ENCODE measurements around the gene SLC4A8. TPM values are rescaled to one million over a fixed set of nuclear protein-coding genes. Genes with fewer than 3 reads are reported as not detected.
A peak's percentile ranks its signal among the peaks of the same experiment; 100 is the strongest.

Gene SLC4A8
- total and polyA plus RNA-seq, 12 donors = 3.0 to 27.0 (median 11.6) TPM

DNA sequence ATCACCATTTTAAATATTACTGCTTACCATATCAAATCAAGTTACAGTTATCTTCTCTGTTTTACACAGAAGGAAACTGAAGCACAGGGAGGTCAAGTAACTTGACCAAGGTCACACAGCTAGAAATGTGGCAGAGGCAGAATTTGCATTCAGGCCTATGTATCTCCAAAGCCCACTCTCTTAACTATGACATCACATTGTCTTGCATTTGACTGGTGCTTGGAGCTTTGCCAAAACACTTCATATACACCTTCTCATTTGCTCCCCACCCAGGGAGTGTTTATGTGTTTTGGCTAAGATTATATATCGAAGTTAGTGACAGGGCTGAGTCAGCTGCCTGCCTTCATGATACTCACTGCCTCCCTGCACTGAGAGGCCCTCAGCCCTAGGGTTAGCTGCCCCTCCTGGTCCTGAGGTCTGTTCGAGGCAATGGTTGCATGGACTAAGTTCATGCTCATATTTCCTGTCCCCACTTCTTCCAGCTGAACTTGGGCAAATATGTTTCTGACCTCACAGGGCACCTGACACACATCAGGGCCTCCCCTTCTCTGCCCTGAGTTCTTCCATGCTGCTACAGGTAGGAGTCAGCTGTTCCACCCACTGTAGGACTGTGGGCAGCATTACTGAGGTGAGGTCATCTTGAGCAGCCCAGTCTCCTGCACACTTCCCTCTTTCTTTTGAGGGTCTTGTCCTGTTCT is 35.2 kb upstream of the SLC4A8 start:
- 73 to 89% (median 80%) methylated on average over 2 of the region's 2 CpGs for WGBS, 4 donors
- TF ChIP-seq POLR2A (IDR thresholded peaks at IDR 0.05) = no peak
- TF ChIP-seq, protein P1, sequence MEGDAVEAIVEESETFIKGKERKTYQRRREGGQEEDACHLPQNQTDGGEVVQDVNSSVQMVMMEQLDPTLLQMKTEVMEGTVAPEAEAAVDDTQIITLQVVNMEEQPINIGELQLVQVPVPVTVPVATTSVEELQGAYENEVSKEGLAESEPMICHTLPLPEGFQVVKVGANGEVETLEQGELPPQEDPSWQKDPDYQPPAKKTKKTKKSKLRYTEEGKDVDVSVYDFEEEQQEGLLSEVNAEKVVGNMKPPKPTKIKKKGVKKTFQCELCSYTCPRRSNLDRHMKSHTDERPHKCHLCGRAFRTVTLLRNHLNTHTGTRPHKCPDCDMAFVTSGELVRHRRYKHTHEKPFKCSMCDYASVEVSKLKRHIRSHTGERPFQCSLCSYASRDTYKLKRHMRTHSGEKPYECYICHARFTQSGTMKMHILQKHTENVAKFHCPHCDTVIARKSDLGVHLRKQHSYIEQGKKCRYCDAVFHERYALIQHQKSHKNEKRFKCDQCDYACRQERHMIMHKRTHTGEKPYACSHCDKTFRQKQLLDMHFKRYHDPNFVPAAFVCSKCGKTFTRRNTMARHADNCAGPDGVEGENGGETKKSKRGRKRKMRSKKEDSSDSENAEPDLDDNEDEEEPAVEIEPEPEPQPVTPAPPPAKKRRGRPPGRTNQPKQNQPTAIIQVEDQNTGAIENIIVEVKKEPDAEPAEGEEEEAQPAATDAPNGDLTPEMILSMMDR (IDR thresholded peaks at IDR 0.05) = no peak
- no peak overlapping the region for H3K4me3 ChIP-seq
- H3K4me1 ChIP-seq (replicated peaks in 1 of 2) = peaks cover 0 to 14% of the 10 kb centered on the region in 2 donors
- no peak for DNase-seq
- H3K27me3 ChIP-seq = no peaks in the 10 kb centered on the region
- H3K9me3 ChIP-seq (replicated peaks in 1 of 3) = no peaks in the 10 kb centered on the region
- intact Hi-C loops (cut with DNase I) = no loop called here
- peak overlapping the region in 1 of 5 donors; percentile 47 for H3K27ac ChIP-seq
- no peaks in the 10 kb centered on the region for H3K36me3 ChIP-seq (replicated peaks in 1 of 2)

DNA sequence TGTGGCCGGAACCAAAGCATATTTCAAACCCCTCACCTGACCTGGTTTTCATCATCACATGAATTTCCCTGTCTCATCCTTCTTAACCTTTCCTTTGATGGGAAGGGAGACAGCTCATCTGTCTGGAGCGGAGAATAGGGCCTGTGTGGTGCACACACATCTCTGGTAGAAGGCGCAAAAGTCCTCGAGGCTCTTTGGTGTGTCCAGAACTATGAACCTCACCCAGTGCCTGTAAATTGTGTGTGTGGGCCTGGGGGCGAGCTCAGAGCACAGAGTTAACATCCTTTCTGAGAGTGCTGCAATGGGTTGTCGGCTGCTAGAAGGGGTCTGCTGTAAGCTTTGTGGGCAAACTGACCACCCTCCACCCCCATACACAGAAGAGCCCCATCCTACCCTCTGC is 34.2 kb upstream of the SLC4A8 start:
- 75 to 85% (median 79%) methylated on average over 6 of the region's 6 CpGs for WGBS, 4 donors
- Histone ChIP-seq H3K4me3 (no peak overlapping the region), H3K9me3 (replicated peaks in 1 of 3) (no peaks in the 10 kb centered on the region), H3K27ac (no peak overlapping the region), H3K27me3 (no peaks in the 10 kb centered on the region), H3K4me1 (replicated peaks in 1 of 2) (peaks cover 0 to 14% of the 10 kb centered on the region in 2 donors), H3K36me3 (replicated peaks in 1 of 2) (no peaks in the 10 kb centered on the region)
- TF ChIP-seq, protein P1 (IDR thresholded peaks at IDR 0.05) = no peak
- no peak for TF ChIP-seq POLR2A (IDR thresholded peaks at IDR 0.05)
- DNase-seq = no peak
- intact Hi-C loops (cut with DNase I) = no loop called here

DNA sequence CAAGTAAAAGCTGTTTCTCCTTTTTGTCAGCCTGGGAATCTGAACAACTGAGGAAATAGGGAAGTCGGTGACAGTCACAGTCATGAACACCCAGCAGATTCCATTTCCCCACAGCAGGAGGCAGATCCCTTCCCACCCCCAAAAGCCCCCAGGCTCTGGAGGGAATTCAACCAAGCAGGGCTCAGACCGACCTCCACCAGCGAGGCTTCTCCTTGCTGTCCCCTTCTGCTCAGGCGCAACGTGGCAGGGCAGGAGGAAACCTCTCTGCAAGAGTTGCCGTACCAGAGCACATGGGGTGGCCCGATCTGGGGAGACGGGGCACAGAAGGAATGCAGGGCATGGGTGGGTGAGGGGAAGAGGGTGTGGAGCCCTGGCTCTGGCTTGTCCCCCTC is 33.7 kb upstream of the SLC4A8 start:
- H3K9me3 ChIP-seq (replicated peaks in 1 of 3) = no peaks in the 10 kb centered on the region
- H3K36me3 ChIP-seq (replicated peaks in 1 of 2) = no peaks in the 10 kb centered on the region
- peak in 2 of 7 donors; percentile 26 to 51 for DNase-seq
- H3K27ac ChIP-seq = peak overlapping the region in 2 of 5 donors; percentile 64
- H3K4me3 ChIP-seq = peak overlapping the region in 2 of 4 donors; percentile 18 to 63
- intact Hi-C loops (cut with DNase I) = no loop called here
- H3K4me1 ChIP-seq (replicated peaks in 1 of 2) = peaks cover 0 to 14% of the 10 kb centered on the region in 2 donors
- TF ChIP-seq, protein P1 (IDR thresholded peaks at IDR 0.05) = peak in 1 of 6 experiments; percentile 15
- no peak for TF ChIP-seq POLR2A (IDR thresholded peaks at IDR 0.05)
- no peaks in the 10 kb centered on the region for H3K27me3 ChIP-seq
- WGBS, 4 donors = 33 to 48% (median 42%) methylated on average over 7 to 8 of the region's 8 CpGs

DNA sequence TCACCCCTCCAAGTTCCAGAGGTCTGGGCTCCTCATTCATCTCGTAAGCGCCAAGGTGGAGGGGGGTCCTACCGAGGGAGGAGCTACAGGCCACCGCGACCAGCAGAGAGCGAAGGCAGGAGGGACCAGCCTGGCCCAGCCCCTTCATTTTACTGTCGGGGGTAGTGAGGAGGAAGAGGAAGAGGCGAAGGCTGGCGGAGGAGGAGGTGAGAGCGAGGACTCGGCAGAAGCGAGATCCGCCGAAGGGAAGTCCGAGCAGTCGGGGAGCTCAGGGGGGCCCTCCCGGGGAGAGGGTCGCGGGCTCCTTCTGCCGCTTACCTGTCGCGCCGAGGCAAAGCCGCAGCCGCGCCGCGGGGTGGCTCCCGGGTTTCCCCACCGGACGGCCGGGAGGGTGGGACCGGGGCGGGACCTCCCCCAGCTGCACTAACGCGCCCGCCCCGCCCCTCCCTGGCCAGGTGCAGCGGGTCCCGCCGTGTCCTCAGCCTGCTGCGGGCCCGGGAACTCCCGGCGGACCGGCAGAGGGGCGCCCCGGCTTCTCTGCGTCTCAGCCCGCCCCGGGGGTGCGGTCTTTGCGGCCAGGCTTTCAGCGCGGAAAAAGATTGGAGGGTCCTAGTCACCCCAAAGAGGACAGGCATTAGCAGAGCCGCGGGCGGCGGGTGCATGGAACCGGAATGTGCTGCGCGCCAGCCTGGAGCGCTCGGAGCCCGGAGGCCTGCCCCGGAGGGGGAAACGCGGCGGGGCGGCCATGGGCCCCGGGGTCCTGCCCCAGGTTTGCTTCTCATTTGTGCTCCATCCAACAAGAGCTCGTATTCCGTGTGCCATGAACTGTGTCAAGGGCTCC is 33.1 kb upstream of the SLC4A8 start, which contains the start of gene GALNT6:
Gene GALNT6, minus strand, starts transcription at position 124 of the 841 bp plus-strand sequence. CDS start 11,625 bp downstream, outside the sequence.
- Histone ChIP-seq H3K9me3 (replicated peaks in 1 of 3) (no peaks in the 10 kb centered on the region), H3K27me3 (no peaks in the 10 kb centered on the region), H3K36me3 (replicated peaks in 1 of 2) (no peaks in the 10 kb centered on the region), H3K4me1 (replicated peaks in 1 of 2) (peaks cover 0 to 14% of the 10 kb centered on the region in 2 donors), H3K4me3 (peak within 1 kb of the TSS in 2 of 4 donors; percentile 18 to 63), H3K27ac (peak within 1 kb of the TSS in 2 of 5 donors; percentile 64)
- TF ChIP-seq POLR2A (IDR thresholded peaks at IDR 0.05) = no peak
- TF ChIP-seq, protein P1 (IDR thresholded peaks at IDR 0.05) = no peak
- peak in 4 of 7 donors; percentile 21 to 49 (median 30) for DNase-seq
- intact Hi-C loops (cut with DNase I) = no loop called here
- 1 to 13% (median 3%) methylated on average over 3 to 73 of the region's 73 CpGs for WGBS, 4 donors

All from adrenal gland (tissue), 12 donors.